Middle frontal gyrus (tissue), 1 donor: ENCODE results near the gene C1QTNF5.

Experiments used
- DNase-seq: peaks from one replicate; pipeline ENCODE4 v3.0.0-alpha.2; 2015; ENCODE audit warnings: low spot score; ENCODE audit errors: extremely low spot score

Gene C1QTNF5

DNA sequence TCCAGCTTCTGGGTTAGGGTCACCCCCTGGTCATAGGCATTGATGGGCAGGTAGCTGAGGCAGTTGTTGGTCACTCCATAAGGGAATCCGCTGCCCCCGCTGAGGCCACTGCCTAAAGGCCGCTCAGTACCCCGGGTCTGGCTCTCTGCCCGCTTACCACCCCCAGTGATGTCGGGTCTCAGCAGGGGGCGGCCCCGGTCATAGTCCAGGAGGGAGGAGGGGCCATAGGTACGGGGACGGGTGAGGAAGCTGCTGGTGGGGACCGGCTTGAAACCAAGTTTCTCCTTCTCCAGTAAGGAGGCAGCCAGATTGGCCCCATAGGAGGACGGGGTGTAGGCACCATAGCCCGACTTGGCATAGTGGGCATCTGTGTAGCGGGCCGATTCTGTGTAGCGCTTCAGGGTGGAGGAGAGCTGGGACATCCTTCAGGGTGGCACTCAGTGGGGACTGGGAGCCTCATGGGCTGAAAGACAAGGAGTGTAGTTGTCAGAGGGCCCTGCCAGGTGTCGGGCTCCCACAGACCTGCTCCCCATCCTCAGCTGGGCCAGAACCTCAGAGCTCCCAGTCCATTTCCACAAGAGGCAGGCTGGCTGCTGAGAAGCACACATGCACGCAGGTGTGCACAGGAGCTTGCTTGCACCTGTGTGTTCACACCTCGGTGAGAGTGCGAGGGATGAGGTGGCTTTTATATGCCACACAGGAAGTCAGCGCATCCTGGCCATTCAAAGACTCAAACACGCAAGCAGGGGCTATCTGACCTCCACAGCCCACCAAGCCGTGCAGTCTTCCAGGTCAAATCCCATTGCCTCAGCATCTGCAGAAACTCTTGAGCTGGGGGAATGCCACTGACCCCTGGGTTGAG, 32.6 kb upstream of the C1QTNF5 start:
- no peak for DNase-seq

DNA sequence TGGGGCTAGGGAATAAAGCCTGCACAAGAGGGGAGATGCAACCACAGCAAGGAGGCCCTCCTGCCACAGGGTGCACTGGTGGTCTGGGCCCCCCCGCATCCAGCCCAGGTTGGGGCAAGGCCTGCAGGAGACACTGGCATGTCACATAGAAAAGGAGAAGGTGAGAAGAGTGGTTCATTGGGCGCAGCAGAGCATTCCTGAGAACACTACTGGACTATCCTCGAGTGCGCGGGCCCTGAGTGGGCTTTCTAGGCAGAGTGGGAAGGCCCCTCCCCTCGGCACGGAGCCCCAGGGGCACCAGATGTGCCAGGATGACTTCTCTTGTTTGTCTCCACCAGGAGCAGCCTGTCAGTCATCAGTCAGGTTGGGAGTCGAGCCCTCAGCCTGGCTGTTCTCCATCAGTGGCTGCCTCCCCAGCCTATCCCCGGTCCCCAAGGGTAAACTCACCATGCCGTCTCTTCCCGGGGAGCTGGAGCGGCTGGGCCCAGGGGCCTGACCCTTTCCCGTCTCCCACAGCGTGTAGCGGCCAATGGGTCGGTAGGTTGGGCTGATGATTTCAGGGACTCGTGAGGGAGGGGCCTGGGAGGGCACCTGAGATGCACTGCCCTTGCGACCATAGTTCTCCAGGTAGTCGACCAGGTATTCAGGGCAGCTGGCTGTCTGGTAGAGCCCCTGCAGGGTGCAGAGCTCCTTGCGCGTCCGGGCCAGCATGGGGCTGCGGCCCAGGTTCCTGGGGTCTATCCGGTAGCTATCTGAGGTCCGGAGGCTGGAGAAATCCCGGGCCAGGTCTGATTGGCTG, 31.8 kb upstream of the C1QTNF5 start:
- no peak for DNase-seq

DNA sequence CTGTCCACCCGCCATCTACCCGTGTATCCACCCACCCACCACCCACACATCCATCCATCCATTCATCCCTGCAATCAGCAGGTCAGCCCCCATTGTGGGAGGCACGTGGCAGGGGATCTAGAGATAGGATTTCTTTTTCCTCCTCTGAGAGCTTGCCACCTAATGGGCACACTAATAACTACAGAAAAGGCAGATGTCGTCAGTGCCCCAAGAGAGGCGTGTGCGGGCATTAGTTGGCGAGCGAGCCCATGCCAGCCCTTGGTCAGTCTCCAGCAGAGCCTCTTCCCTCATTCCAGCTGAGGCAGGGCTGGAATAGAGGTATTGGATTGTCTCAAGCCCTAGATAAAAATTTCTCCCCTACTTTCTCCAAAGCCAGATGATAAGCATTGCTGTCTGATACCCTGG, 31.1 kb upstream of the C1QTNF5 start:
- DNase-seq = no peak

DNA sequence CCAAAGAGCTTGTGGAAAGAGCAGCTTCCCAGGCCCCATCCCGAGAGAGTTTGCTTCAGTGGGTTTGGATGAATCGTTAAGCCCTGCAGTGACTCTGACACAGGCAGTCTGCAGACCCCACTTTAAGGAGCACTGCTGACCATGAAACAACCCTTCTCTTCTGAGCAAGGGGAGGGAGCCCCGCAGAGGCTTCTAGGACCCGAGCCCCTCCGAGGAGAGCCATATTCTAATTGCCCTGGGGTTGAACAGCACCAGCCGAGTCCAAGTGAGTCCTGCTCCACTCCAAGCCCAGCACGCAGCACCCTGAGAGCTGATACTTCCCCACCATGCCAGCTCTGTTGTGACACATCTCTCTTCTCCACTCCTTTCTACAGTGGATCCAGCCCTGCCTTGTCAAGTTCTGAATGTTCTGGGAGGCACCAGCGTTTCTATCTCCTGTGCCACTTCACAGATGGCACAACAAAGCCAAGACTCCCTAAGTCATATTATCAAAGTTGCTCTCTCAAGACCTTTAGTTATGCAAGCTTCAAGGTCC, 30.5 kb upstream of the C1QTNF5 start:
- DNase-seq = no peak

DNA sequence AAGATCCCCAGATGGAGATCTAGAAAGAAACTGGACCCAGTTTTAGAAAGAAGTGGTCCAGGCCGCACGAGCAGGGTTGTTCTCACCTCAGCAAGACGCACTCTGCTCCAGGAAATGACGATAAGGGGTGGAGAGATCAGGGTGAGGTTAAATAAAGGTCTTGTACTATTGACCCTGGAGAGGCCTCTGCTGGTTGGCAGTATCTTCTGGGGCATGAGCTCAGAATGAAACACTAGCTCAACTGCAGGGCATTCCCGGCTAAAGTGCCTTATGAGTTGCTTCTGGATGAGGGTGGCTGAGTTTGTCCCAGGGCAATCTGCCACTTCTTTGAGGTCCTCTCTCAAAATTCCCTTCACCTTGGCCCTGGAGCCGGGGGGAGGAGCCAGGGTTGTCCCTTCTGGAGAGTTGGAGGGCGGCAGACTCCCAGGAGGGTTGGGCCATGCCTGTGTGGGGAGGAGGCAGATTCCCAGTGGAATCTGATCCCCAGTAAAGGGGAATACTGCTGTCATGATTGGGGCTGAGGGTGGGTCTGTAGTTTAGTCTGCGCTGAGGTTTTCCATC, 29.9 kb upstream of the C1QTNF5 start:
- no peak for DNase-seq

DNA sequence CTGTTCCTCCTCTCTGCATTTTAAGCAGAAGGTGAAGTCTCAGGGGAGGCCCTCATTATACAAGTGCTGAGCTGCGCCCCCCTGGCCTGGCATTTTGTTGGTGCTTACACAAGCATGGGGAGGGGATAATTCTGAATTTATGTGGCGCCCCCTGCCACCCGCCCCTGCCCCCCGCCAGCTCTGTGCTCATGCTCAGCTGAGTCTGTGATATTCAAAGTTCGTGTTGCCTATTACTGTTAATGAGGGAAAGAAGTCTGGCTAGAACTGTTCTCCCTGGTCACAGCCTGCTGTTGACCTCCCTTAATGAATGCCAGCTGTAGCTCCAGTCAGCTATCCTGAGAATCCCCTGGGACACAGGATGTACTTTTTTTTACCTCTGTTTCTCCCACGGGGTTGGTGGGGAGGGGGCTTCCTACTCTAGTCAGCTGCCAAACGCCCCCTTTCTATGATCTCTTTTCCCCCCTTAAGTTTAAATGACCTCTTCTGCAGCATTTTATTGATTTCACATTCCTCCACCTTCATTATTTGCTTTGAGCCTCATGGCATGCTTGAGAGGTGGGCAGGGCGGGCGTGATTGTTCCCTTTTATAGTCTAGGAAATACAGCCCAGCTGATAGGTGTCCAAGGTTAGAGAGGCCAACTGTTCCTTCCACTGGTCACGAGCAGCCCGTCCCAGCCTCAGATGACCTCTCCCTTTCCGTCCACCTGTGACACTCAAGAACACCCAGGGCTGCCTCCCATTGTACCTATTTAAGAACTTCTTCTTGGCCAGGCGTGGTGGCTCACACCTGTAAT, 28.6 kb upstream of the C1QTNF5 start:
- DNase-seq = no peak

DNA sequence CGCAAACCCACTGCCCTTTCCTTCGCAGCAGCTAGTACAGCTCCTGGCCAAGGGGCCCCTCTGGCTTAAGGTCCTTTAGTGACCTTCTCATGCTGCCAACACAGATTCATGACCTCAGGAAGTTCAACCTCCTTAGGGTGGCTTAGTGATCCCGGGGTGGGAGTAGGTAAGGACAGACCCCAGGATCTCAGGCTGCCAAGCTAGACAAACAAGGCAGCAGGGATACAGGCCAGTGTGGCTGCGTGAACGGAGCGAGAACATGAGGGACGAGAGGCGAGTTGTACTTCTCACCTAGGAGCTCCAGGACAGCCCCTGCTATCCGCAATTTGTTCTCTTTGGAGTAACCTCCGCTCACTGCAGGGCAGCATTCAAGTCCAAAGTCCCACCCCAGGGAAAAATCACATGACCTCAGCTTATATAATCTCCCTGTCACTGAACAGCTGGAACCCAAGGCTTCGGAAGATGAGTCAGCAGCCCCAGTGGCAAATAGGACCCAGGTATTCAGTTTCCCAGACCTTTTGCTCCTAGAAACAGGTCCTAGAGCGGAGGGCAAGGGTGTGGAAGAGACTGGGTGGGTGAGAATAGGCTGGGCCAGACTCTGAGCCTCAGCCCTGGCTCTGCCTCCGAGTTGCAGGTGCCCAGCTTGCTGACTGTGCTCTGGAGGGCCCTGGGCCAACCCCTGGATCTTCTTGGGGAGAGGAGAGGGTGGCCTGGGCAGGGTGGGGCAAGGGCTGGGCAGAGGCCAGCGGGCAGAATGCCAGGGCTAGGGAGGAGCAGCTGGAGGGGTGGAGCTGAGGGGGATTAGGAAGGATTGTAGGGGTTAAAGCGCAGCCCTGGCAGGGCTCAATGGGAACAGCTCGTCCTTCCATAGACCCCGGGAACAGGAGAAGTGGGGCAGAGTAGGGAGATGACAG, 27.7 kb upstream of the C1QTNF5 start:
- DNase-seq = no peak

DNA sequence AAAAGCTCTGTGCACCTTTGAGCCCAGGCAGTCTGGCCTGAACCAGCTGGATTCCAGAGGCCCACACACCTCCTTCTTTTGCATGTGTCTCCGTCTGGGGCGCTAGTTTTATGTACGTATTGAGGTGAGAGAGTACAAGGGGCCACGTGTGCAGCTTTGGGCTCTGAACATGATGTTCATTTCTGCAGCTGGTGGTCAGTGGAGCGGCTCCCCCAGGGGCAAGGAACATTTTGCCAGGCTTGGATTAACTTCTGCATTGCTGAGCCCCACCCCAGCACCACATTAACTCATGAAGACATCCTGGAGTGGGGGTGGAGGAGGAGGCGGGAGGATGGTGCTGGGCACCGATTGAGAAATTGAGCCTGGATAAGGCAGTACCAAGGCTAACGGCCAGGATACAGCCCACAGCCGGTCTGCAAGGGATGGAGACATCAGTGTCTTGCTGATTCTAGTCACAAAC, 27.0 kb upstream of the C1QTNF5 start:
- no peak for DNase-seq

DNA sequence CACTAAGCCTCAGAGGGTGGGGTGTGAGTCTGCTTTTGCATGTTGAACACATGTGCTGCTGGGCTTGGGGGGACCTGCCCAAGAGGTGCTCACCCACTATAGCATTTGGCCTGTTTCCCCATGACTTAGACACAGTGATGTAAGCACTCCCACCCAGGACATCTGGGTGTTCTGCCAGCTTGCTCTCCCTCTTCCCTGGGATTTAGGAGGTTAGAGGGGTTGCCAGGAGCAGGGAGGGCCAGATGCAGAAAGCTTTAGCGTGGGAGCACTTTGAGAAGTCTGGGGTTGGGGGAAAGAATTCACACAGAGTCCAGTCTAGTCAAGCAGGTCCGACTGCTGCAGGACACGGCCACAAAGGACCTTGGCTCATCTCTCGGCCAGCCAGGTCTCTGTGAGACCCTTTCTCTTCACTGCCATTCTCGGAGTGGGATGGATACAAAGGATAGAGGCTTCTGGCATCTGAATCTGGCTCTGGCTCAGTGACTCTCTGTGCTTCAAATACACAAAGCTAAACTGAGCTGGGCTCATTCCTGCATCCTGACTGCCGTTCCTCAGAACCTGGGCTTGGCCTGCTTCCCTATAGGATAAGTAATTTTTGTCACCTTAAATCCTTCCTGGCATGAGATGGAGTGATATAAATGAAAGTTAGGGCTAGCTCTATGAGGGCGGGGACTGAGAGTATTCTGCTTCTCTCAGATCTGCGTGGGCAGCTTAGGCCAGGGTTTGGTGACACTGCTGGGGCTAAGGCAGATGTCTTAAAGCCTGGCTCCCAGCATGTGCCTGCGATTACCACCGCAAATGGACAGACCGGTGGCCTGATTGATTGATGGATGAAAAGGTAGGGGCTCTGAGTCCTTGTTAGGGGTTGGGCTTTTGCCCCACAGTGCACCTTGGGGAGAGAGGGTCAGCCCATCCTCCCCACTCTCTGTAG, 26.3 kb upstream of the C1QTNF5 start:
- DNase-seq = no peak

DNA sequence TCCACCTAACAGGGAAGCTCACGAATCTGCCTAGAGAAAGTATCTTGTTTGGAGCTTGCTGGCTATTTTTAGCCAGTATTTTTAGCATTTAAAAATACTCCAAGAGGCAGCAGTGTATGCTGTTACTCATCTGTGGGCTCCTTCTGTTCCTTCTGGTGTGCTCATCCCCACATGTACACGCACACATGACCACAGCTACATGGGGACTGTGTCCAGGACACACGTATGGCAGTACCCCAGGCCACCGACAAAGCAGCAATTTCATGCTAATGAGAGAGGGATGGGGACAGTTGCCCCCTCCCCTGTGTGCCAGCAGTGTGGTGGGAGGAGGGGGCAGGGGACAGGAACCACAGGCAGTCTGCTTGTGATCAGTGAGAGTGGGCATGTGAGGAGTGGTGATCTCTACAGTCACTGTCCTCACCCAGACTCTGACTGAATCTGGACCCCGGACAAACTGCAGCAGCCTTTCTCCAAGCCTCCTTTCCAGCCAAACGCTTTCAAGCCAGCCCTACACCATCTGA, 24.4 kb upstream of the C1QTNF5 start:
- DNase-seq = no peak

DNA sequence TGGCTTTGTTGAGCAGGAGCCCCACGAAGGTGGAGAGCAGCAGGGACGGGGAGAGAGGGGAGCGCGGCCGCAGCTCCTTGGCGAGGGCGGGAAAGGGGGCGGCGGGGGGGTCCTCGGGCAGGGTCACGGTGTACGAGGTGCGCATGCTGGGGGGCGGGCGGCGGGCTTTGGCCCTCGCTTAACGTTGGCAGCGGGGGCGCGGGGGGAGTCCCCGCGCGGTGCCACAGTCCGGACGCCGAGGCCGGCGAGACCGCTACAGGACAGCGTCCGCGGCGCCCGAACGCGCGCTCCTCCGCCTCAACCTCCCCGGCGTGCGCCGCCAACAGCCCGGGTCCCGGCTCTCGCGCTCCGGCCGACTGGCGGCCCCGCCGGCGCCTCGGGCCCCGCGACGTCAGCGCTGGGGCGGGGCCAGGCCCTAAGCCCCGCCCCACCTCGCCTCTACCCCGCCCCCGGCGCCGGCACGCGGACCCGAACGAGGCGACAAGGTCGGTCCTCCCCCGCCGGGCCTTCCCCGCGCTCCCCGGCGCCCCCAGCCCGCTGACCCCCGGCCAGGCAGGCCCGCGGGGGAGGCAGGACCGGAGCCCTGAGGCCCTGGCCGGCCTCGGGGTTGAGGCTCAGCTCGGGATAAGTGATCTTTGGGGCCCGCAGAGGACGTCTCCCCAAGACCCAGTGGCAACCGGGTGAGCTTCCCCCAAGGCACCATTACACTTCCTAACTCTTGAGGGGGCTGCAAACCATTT, 23.3 kb upstream of the C1QTNF5 start:
- DNase-seq = peak; percentile 61

DNA sequence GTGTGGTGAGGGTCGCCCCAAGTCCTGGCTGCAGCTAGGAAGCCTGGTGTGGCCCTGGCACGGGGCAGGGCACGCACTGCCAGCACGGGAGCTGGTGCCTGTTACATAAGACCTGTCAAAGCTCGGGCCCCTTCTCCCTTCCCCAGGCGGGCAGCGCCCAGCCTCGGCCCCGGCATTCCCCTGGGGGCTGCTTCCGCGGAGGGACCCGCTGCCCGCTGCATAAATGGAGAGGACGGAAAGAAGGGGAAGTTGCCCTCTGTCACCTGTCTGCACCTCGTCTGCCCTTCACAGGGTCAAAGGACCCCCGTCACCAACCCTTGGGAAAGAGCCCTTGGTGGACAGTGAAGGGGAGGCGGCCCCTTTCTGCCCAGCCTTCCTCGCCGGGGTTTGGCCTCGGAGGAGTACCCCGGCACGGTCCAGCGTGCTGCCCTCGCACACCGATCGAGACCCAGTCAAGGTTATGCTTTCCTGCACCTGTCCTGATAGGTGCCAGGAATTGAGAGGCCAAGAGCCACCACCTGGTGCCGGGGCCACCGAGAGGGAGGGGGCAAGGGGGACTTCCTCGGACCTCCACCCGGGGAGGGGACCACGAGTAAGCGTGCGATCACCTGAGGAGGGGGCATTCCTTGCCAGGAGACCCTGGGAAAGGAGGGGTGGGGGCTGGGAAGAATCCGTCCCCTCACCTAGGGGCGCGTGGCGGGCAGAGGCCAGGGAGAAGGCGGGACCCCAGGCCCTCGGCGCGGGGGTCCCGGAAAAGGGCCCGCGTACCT, 22.6 kb upstream of the C1QTNF5 start:
- no peak for DNase-seq

DNA sequence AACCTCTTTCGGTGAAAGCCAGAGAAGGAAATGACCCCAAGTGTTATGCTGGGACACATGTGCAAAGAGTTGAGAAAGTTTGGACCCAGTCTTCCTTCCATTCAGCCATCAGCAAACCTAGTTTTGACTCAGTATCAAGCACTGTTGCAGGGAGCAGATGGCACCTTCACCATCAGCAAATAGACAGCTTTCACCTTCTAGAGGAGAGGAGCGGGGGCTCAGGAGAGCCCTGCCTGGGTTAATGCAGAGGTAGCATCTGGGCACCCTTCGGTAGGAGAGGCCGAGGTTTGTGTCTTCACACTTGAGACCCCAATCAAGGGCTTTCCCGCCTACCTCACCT, 22.0 kb upstream of the C1QTNF5 start:
- DNase-seq = no peak

DNA sequence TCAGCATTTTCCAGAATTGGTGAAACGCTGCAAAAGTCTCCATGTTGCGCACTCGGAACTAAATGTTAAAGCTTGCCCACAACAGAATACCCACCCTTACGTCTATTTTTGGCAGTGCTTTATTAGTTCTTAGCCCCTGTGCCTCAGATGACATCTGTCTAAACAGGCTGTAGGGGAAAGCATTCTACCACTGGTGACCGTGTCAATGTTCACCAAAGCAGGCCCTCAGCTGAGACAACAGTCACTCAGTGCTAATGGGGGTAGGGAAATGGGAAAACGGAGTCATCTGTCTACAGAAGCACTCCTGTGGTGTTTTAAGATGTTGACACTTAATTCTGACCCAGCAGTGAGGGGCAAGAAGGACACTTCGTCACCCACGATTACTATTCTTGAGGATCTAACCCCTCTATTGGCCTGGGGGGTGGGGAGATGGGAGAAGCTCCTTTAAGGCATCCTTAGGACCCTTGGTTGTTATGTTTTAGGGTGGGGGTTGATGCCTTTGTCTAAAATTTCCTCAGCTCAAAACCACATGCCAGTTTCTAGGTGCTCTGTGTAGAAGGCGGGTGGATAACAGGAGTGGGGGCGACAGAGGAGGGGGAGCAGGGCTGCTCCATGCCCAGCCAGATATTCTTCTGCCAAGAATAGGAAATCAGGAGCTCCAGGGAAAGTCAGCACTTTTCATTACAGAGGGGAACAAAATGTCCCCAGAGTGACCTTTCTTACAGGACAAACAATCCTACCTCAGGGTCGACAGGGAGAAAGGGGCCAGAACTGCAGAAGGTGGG, 21.4 kb upstream of the C1QTNF5 start:
- no peak for DNase-seq

DNA sequence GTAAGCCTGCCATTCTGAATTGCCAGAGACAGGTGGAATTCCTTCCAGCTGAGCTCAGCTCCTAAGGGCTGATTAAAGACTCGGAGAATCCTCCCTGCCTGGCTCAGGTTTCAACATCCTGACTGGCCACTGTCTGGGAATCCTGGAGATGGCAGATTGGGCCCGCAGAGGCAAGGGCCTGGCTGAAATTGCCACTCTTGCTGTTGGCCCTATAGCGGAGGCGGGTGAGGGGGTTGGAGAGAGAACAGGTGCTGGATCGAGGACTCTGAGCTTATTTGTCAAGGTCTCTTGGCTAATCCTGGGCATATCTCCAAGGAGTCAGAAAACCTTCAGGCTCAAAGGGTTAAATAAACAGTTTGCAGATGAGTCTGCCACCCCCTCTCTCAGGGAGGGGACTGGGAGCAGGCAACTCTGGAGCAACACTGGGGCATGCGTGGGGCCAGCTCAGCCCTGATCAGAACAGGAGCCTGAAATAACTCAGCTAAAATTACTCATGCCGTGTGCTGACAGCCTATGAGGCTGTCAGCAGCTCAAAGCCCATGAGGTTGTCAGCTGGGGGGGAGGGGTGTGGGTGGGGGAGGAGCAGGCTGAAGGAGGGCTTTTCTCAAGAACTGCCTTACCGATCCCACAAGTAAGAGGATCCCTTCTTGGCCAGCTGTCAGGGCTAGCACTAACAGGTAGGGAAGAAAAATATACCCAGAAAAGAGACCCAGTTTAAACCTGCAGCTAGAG, 20.5 kb upstream of the C1QTNF5 start:
- DNase-seq = peak; percentile 31
